HCT116 (cell line): Measurements from ENCODE around the gene WFDC8. TPM values are rescaled to one million over a fixed set of nuclear protein-coding genes. Genes with fewer than 3 reads are reported as not detected.

Experiments
- ATAC-seq: fragments of 200-7000 bp; cut with Tn5 transposase; 2 replicates; pipeline ENCODE4 v1.9.1; 2020; ENCODE audit warnings: mild to moderate bottlenecking, moderate library complexity
- BruUV-seq: library from RNA; stranded (reverse); fragments of 400-500 nt; replicated peaks from 2 replicates; lab custom pipeline; 2021; lab: Mats Ljungman, UMichigan
- CTCF ChIA-PET: fragments of 300-600 bp; sonication (Branson Sonifier 250); formaldehyde crosslinking; loops from one replicate; lab custom pipeline; 2021; ENCODE audit warnings: antibody characterized with exemption; lab: Charles Lee
- POLR2A ChIA-PET: fragments of 300-600, 350-600 bp; sonication (Branson Sonifier 250); formaldehyde crosslinking; loops from one replicate; lab custom pipeline; 2021; ENCODE audit warnings: antibody characterized with exemption; lab: Charles Lee
- RAD21 ChIA-PET, 2 experiments: fragments of 300-600 bp; sonication (Branson Sonifier 250); formaldehyde crosslinking; loops; one replicate each; lab custom pipeline; 2023; ENCODE audit warnings: low total read pairs in 2 of 2; ENCODE audit not compliant: uncharacterized antibody in 2 of 2, unreplicated experiment in 2 of 2, low non-redundant PET in 1 of 2; lab: Charles Lee
- DNase-seq: peaks from one replicate; pipeline ENCODE4 v3.0.0-alpha.2; 2010; ENCODE audit warnings: low read depth, low spot score
- H2AFZ ChIP-seq: fragments of 200-600 bp; shearing (Covaris generic), sonication (generic); 2 replicates; pipeline ENCODE4 v1.6.1; 2017; ENCODE audit warnings: low read depth, mixed run types, mixed read lengths, antibody characterized with exemption, low read length; ENCODE audit not compliant: poor library complexity, severe bottlenecking
- H3K27ac ChIP-seq: 2 replicates; pipeline ENCODE4 v1.5.1; 2012; ENCODE audit warnings: low read depth, low read length
- H3K27me3 ChIP-seq: fragments of 200-600 bp; sonication (generic); 2 replicates; pipeline ENCODE4 v1.6.1; 2016; ENCODE audit warnings: mixed run types, low read length, mixed read lengths; ENCODE audit not compliant: insufficient read depth
- H3K36me3 ChIP-seq, 2 experiments: fragments of 200-500 bp in 1 of 2; fragments of 200-600 bp in 1 of 2; sonication (Bioruptor generic) in 1 of 2; sonication (generic) in 1 of 2; 2 replicates each; pipeline versions ENCODE4 v1.5.1 to v1.6.1; 2014 to 2016; ENCODE audit warnings: low read length in 2 of 2, inconsistent platforms in 1 of 2, mixed read lengths in 1 of 2, mixed run types in 1 of 2; ENCODE audit not compliant: insufficient read depth in 2 of 2, control insufficient read depth in 1 of 2
- H3K4me1 ChIP-seq, 2 experiments: fragments of 200-600 bp in 1 of 2; sonication (generic) in 1 of 2; 2 replicates each; pipeline versions ENCODE4 v1.5.1 to v1.6.1; 2012 to 2017; ENCODE audit warnings: low read length in 2 of 2, inconsistent platforms in 1 of 2, mild to moderate bottlenecking in 1 of 2, mixed read lengths in 1 of 2, mixed run types in 1 of 2, moderate library complexity in 1 of 2; ENCODE audit not compliant: insufficient read depth in 2 of 2, control insufficient read depth in 1 of 2
- H3K4me2 ChIP-seq: fragments of 200-600 bp; sonication (generic); 2 replicates; pipeline ENCODE4 v1.6.1; 2017; ENCODE audit warnings: mixed run types, low read length, mixed read lengths
- H3K4me3 ChIP-seq, 2 experiments: fragments of 200-600 bp in 1 of 2; sonication (generic) in 1 of 2; replicated peaks in 1 of 2; 2 replicates each; pipeline ENCODE4 v1.5.1; 2011 to 2016; ENCODE audit warnings: low read length in 2 of 2, control low read depth in 1 of 2, low read depth in 1 of 2, mild to moderate bottlenecking in 1 of 2, mixed read lengths in 1 of 2, mixed run types in 1 of 2
- H3K79me2 ChIP-seq: fragments of 200-600 bp; sonication (generic); 2 replicates; pipeline ENCODE4 v1.6.1; 2017; ENCODE audit warnings: mild to moderate bottlenecking, mixed run types, low read length, moderate library complexity, mixed read lengths; ENCODE audit not compliant: insufficient read depth
- H3K9ac ChIP-seq: fragments of 200-600 bp; sonication (generic); 2 replicates; pipeline ENCODE4 v1.6.1; 2016; ENCODE audit warnings: low read length, mixed read lengths
- H3K9me2 ChIP-seq: fragments of 200-600 bp; sonication (generic), shearing (Covaris generic); 2 replicates; pipeline ENCODE4 v1.6.1; 2017; ENCODE audit warnings: mixed run types, mild to moderate bottlenecking, moderate library complexity; ENCODE audit not compliant: insufficient read depth
- H3K9me3 ChIP-seq, 2 experiments: fragments of 200-500 bp in 1 of 2; fragments of 200-600 bp in 1 of 2; sonication (Bioruptor generic) in 1 of 2; sonication (generic) in 1 of 2; 2 replicates each; pipeline ENCODE4 v1.6.1; 2014 to 2017; ENCODE audit warnings: low read length in 2 of 2, mixed read lengths in 2 of 2, inconsistent platforms in 1 of 2, low read depth in 1 of 2, mild to moderate bottlenecking in 1 of 2, mixed run types in 1 of 2, moderate library complexity in 1 of 2; ENCODE audit not compliant: control insufficient read depth in 1 of 2, insufficient read depth in 1 of 2
- H4K20me1 ChIP-seq: fragments of 200-600 bp; sonication (generic), shearing (Covaris generic); 2 replicates; pipeline ENCODE4 v1.6.1; 2017; ENCODE audit warnings: mixed run types, mild to moderate bottlenecking, moderate library complexity; ENCODE audit not compliant: insufficient read depth
- CBX3 ChIP-seq: IDR thresholded peaks from 2 replicates; pipeline ENCODE4 v1.6.1; 2012; ENCODE audit warnings: low read depth
- EGR1 ChIP-seq: IDR thresholded peaks from 2 replicates; pipeline ENCODE4 v1.6.1; 2012; ENCODE audit warnings: low read depth
- ELF1 ChIP-seq: IDR thresholded peaks from 2 replicates; pipeline ENCODE4 v1.6.1; 2012; ENCODE audit warnings: low read depth, borderline replicate concordance
- EZH2 ChIP-seq: fragments of 200-600 bp; sonication (generic); IDR thresholded peaks from 2 replicates; pipeline ENCODE4 v1.6.1; 2017; ENCODE audit warnings: antibody characterized with exemption, mixed run types
- JUND ChIP-seq: IDR thresholded peaks from 2 replicates; pipeline ENCODE4 v1.6.1; 2012
- POLR2AphosphoS5 ChIP-seq: IDR thresholded peaks from 2 replicates; pipeline ENCODE4 v1.6.1; 2011; ENCODE audit warnings: mild to moderate bottlenecking, low read depth, low read length, moderate library complexity
- SIN3A ChIP-seq: IDR thresholded peaks from 2 replicates; pipeline ENCODE4 v1.6.1; 2012; ENCODE audit warnings: low read depth
- SP1 ChIP-seq: IDR thresholded peaks from 2 replicates; pipeline ENCODE4 v1.6.1; 2012; ENCODE audit warnings: low read depth
- SRF ChIP-seq: IDR thresholded peaks from 2 replicates; pipeline ENCODE4 v1.6.1; 2012; ENCODE audit warnings: low read depth
- TCF7L2 ChIP-seq: IDR thresholded peaks from 2 replicates; pipeline ENCODE4 v1.7.0; 2011; ENCODE audit warnings: borderline replicate concordance, inconsistent platforms; ENCODE audit not compliant: insufficient read depth, insufficient read length; ENCODE audit errors: extremely low read depth
- ZFX ChIP-seq: fragments of 450-650 bp; IDR thresholded peaks from 2 replicates; pipeline ENCODE4 v1.6.1; 2017
- intact Hi-C: fragments of 100-400 bp; cut with micrococcal nuclease; formaldehyde crosslinking; loops from 2 replicates; pipeline ENCODE4 v1.10.0; 2022
- total RNA-seq: library from RNA; stranded (reverse); gene quantifications from one replicate; pipeline ENCODE4 v1.2.1, GENCODE V29; 2021; ENCODE audit not compliant: unreplicated experiment
- TF ChIP-seq, protein P1 (sequence below): IDR thresholded peaks from 2 replicates; pipeline ENCODE4 v1.6.1; 2011; ENCODE audit warnings: mild to moderate bottlenecking, low read length, moderate library complexity; ENCODE audit not compliant: insufficient replicate concordance; ENCODE audit errors: extremely low read depth

The WFDC8 gene
- total RNA-seq, 1 experiment from 2014 or later: not detected

DNA sequence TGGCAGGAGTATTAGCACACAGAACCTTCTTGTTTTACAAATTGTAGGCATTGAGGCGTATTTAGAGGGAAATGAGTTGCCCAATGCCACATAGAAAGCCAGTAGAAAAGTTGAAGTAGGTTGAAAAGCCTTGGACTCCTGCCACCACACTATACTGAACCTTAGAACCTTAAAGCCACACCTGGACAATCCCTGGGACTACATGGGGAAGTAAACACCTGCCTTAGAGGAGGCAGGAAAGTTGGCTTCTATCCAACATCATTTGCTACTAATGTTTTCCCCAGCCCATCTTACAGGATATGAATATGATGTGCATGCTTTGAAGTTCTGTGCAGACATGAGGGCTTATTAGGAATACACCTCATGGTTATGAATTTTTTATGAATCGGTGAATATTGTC is 26.6 kb downstream of the WFDC8 start:
- RAD21 ChIA-PET: no interaction called here
- TF ChIP-seq TCF7L2 (no peak), ZFX (no peak), CBX3 (no peak), SP1 (no peak), SRF (no peak), POLR2AphosphoS5 (no peak), EGR1 (no peak), EZH2 (no peak), ELF1 (no peak), SIN3A (no peak), JUND (no peak)
- TF ChIP-seq, protein P1, sequence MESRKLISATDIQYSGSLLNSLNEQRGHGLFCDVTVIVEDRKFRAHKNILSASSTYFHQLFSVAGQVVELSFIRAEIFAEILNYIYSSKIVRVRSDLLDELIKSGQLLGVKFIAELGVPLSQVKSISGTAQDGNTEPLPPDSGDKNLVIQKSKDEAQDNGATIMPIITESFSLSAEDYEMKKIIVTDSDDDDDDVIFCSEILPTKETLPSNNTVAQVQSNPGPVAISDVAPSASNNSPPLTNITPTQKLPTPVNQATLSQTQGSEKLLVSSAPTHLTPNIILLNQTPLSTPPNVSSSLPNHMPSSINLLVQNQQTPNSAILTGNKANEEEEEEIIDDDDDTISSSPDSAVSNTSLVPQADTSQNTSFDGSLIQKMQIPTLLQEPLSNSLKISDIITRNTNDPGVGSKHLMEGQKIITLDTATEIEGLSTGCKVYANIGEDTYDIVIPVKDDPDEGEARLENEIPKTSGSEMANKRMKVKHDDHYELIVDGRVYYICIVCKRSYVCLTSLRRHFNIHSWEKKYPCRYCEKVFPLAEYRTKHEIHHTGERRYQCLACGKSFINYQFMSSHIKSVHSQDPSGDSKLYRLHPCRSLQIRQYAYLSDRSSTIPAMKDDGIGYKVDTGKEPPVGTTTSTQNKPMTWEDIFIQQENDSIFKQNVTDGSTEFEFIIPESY: no peak
- TF ChIP-seq, all 23 proteins: peak for 0
- Histone ChIP-seq H4K20me1 (no peaks in the 10 kb centered on the region), H3K36me3 (no peaks in the 10 kb centered on the region), H3K27ac (no peak overlapping the region), H3K4me2 (no peak overlapping the region), H3K9ac (no peak overlapping the region), H3K79me2 (no peaks in the 10 kb centered on the region), H3K9me2 (no peaks in the 10 kb centered on the region), H3K27me3 (peaks cover 5% of the 10 kb centered on the region; the same call in 1 of the 2 replicates), H3K4me1 (no peaks in the 10 kb centered on the region), H3K4me3 (no peak overlapping the region), H3K9me3 (no peaks in the 10 kb centered on the region), H2AFZ (no peak overlapping the region)
- DNase-seq (no peak), ATAC-seq (no peak)
- intact Hi-C loops: no loop called here
- no TSS peak for BruUV-seq
- CTCF ChIA-PET: no interaction called here
- POLR2A ChIA-PET: no interaction called here
